Mesothelial cell of epicardium (in vitro differentiated cells): Measurements from ENCODE around the gene ERGIC3. TPM values are rescaled to one million over a fixed set of nuclear protein-coding genes. Genes with fewer than 3 reads are reported as not detected.

ENCODE experiments used
- DNase-seq, 2 experiments: peaks; one replicate each; pipeline ENCODE4 v3.0.0; 2021; ENCODE audit warnings: low spot score in 2 of 2; ENCODE audit not compliant: unreplicated experiment in 2 of 2
- H3K27ac Mint-ChIP-seq: 2 replicates; pipeline ENCODE4 v1.8.0; 2021; ENCODE audit warnings: mixed read lengths
- H3K27me3 Mint-ChIP-seq: 2 replicates; pipeline ENCODE4 v1.8.0; 2021; ENCODE audit warnings: low read depth, mixed read lengths
- H3K36me3 Mint-ChIP-seq: 2 replicates; pipeline ENCODE4 v1.8.0; 2021; ENCODE audit warnings: mixed read lengths
- H3K4me1 Mint-ChIP-seq: 2 replicates; pipeline ENCODE4 v1.8.0; 2021; ENCODE audit warnings: mixed read lengths
- H3K4me3 Mint-ChIP-seq: 2 replicates; pipeline ENCODE4 v1.8.0; 2021; ENCODE audit warnings: mild to moderate bottlenecking, moderate library complexity, mixed read lengths
- H3K9me3 Mint-ChIP-seq: 2 replicates; pipeline ENCODE4 v1.8.0; 2021; ENCODE audit warnings: mixed read lengths
- total RNA-seq: library from RNA; stranded (reverse); gene quantifications from 3 replicates; pipeline ENCODE4 v1.2.1, GENCODE V29; 2021
- TF ChIP-seq, protein P1 (sequence below): fragments of 200-600 bp; sonication (generic); IDR thresholded peaks from one replicate; pipeline ENCODE4 v1.5.0; 2021; ENCODE audit warnings: antibody characterized with exemption; ENCODE audit not compliant: unreplicated experiment

The ERGIC3 gene
- total RNA-seq, 1 donor from 2014 or later = 255 TPM

DNA sequence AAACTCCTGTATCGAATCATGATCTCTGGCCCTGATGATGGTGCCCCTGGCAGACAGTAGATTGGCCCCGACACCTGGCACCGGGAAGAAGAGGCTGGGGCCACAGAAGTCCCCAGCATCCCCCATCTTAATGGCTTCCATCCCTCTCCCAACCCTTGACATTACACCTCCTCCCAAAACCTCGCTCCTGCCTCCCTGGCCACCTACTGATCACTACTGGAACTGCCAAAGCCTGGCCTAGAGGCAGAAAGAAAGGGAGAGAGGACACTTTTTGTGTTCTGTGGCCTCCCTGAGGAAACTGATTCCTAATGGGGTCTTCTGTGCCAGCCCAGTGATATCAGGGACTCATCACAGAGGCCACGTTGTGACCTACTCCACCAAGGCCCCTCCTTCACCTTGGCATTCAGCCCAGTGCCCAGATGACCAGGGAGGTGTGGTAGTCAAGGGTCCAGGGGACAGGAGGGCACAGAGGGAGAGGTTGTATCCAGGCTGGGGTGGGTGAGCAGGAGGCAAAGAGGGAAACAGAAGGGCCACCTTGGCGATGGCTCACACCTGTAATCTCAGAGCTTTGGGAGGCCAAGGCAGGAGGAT is 18.5 kb upstream of the ERGIC3 start:
- TF ChIP-seq, protein P1, sequence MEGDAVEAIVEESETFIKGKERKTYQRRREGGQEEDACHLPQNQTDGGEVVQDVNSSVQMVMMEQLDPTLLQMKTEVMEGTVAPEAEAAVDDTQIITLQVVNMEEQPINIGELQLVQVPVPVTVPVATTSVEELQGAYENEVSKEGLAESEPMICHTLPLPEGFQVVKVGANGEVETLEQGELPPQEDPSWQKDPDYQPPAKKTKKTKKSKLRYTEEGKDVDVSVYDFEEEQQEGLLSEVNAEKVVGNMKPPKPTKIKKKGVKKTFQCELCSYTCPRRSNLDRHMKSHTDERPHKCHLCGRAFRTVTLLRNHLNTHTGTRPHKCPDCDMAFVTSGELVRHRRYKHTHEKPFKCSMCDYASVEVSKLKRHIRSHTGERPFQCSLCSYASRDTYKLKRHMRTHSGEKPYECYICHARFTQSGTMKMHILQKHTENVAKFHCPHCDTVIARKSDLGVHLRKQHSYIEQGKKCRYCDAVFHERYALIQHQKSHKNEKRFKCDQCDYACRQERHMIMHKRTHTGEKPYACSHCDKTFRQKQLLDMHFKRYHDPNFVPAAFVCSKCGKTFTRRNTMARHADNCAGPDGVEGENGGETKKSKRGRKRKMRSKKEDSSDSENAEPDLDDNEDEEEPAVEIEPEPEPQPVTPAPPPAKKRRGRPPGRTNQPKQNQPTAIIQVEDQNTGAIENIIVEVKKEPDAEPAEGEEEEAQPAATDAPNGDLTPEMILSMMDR = no peak
- no peak for DNase-seq
- H3K27me3 Mint-ChIP-seq = no peaks in the 10 kb centered on the region
- no peaks in the 10 kb centered on the region for H3K36me3 Mint-ChIP-seq
- no peak overlapping the region for H3K27ac Mint-ChIP-seq
- H3K4me3 Mint-ChIP-seq = no peak overlapping the region
- no peaks in the 10 kb centered on the region for H3K4me1 Mint-ChIP-seq
- H3K9me3 Mint-ChIP-seq = peaks cover 4% of the 10 kb centered on the region

DNA sequence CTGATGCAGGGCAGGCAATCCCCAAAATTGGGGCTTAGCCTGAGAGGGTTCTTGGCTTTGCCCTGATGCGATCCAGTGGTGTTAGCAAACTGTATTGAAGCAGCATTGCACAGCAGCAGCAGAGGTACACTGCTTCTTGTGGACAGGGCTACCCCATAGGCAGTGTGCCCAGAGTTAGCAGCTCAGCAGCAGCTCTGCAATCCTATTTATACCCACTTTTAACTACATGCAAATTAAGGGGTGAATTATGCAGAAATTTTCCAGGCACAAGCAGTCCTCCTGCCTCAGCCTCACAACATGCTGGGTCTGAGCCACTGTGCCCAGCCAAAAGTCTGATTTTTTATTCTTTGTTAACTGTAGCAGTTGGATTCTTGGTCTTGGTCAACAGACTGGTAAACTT is 16.2 kb upstream of the ERGIC3 start:
- Mint-ChIP-seq H3K4me3 (no peak overlapping the region), H3K4me1 (no peaks in the 10 kb centered on the region), H3K27me3 (no peaks in the 10 kb centered on the region), H3K9me3 (peaks cover 4% of the 10 kb centered on the region), H3K36me3 (no peaks in the 10 kb centered on the region), H3K27ac (no peak overlapping the region)
- DNase-seq = no peak
- TF ChIP-seq, protein P1 = no peak

DNA sequence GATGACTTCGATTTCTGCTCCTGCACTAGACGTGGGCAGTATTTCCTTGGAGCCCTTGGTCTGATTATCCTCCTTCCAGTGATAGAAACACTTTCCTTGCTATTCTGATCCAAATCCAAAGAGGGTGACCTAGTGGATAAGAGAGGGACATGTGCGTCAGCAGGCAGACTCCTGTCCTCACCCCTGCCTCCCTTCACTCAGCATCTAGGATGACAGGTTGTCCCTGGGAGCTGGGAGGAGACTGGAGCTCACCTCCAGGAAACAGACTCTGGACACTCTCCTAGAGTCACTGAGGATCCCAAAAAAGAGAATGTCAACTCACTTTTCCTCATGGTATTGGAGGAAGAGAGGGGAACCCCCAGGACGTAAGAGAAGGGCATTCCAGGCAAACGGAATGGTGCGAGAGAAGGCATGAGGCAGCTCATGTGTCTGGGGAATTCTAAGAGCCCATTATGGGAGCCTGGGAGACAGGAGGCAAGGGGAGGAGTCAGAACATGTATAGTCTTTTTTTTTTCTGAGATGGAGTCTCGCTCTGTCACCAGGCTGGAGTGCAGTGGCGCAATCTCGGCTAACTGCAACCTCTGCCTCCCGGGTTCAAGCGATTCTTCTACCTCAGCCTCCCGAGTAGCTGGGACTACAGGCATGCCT is 14.6 kb upstream of the ERGIC3 start:
- Mint-ChIP-seq H3K27me3 (no peaks in the 10 kb centered on the region), H3K27ac (no peak overlapping the region), H3K4me3 (no peak overlapping the region), H3K4me1 (no peaks in the 10 kb centered on the region), H3K9me3 (no peaks in the 10 kb centered on the region), H3K36me3 (no peaks in the 10 kb centered on the region)
- TF ChIP-seq, protein P1 = no peak
- no peak for DNase-seq

DNA sequence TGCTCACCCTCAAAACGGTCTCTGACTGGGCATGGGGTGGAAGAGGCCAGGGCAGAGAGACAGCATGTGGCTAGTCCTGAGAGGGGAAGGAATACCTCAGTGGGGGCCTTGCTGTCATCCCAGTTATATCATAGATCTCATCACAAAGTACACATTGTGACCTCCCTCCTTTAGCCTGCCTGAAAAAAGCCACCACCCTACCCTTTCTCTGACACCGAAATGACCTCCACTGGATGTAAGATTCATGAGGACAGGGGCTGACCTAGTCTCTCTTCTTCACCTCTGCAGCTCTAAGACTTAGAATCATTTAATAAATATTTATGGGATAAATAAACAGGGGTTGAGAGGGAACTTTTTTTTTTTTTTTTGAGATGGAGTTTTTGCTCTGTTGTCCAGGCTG is 12.3 kb upstream of the ERGIC3 start, which contains the start of gene C20orf173:
TSS of gene C20orf173 (minus strand) at position 101 of the 400 bp plus-strand sequence. CDS start 279 bp downstream, outside the sequence.
- Mint-ChIP-seq H3K9me3 (no peaks in the 10 kb centered on the region), H3K27ac (no peak within 1 kb of the TSS), H3K36me3 (no peaks in the 10 kb centered on the region), H3K4me3 (no peak within 1 kb of the TSS), H3K4me1 (no peaks in the 10 kb centered on the region), H3K27me3 (no peaks in the 10 kb centered on the region)
- TF ChIP-seq, protein P1 = no peak
- DNase-seq = no peak

DNA sequence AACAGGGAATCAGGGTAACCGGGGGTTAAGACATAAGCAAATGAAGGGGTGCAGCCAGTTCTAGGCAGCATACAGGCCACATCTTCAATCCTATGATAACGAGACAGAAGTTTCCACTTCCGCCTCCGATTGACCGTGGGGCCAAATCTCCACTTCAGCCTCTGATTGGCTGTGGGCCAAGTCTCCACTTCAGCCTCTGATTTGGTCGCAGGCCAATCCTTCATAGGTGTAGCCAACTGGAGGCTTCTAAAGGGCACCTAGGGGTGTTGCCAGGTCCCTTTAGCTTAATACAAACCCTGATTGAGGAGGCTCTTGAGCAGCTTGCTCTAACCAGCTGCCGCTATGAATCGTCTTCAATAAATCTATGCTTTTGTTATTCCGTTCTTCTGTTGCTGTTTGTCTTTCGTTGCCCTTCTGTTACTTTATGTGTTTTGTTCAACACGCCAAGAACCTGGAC is 2.1 kb upstream of the ERGIC3 start:
- peaks cover 5% of the 10 kb centered on the region for H3K36me3 Mint-ChIP-seq
- H3K4me1 Mint-ChIP-seq = peaks cover 18% of the 10 kb centered on the region
- peak; percentile 56 to 70 for DNase-seq
- TF ChIP-seq, protein P1 = no peak
- peak overlapping the region; percentile 70 for H3K4me3 Mint-ChIP-seq
- no peaks in the 10 kb centered on the region for H3K27me3 Mint-ChIP-seq
- no peaks in the 10 kb centered on the region for H3K9me3 Mint-ChIP-seq
- H3K27ac Mint-ChIP-seq = peak overlapping the region; percentile 82
